Nephron (organoid): ENCODE data around the gene NFATC2.

Experiments
- H3K27ac Mint-ChIP-seq, 3 experiments: 2 replicates each; pipeline ENCODE4 v1.8.0; 2020; ENCODE audit warnings: mixed read lengths in 3 of 3, mild to moderate bottlenecking in 2 of 3, moderate library complexity in 1 of 3
- H3K27me3 Mint-ChIP-seq: 2 replicates; pipeline ENCODE4 v1.8.0; 2021; ENCODE audit warnings: low read depth, mild to moderate bottlenecking, moderate library complexity, mixed read lengths
- H3K36me3 Mint-ChIP-seq: 2 replicates; pipeline ENCODE4 v1.8.0; 2020; ENCODE audit warnings: low read depth, mixed read lengths
- H3K4me1 Mint-ChIP-seq: 2 replicates; pipeline ENCODE4 v1.8.0; 2020; ENCODE audit warnings: mixed read lengths
- H3K4me3 Mint-ChIP-seq, 3 experiments: 2 replicates each; pipeline ENCODE4 v1.8.0; 2020; ENCODE audit warnings: mild to moderate bottlenecking in 3 of 3, mixed read lengths in 3 of 3, moderate library complexity in 2 of 3
- H3K9me3 Mint-ChIP-seq: 2 replicates; pipeline ENCODE4 v1.8.0; 2020; ENCODE audit warnings: mixed read lengths
- CTCF ChIP-seq, 3 experiments: fragments of 200-600 bp; sonication (generic); IDR thresholded peaks; one replicate each; pipeline ENCODE4 v1.5.0; 2021; ENCODE audit warnings: antibody characterized with exemption in 3 of 3; ENCODE audit not compliant: unreplicated experiment in 3 of 3

NFATC2 gene

GRCh38 chr20:51424270-51425117 lies 118.0 kb downstream of the NFATC2 start:
- Mint-ChIP-seq H3K27ac (no peak overlapping the region), H3K36me3 (no peaks in the 10 kb centered on the region), H3K9me3 (no peaks in the 10 kb centered on the region), H3K4me3 (no peak overlapping the region), H3K4me1 (peaks cover 36% of the 10 kb centered on the region), H3K27me3 (peaks cover 38% of the 10 kb centered on the region)
- TF ChIP-seq CTCF (IDR thresholded peaks at IDR 0.05; ENCODE audit: unreplicated experiment in 3 of 3) = no peak

- Mint-ChIP-seq H3K9me3 (no peaks in the 10 kb centered on the region), H3K27me3 (peaks cover 36% of the 10 kb centered on the region), H3K4me3 (no peak overlapping the region), H3K36me3 (no peaks in the 10 kb centered on the region), H3K27ac (no peak overlapping the region), H3K4me1 (peaks cover 31% of the 10 kb centered on the region)
- no peak for TF ChIP-seq CTCF (IDR thresholded peaks at IDR 0.05; ENCODE audit: unreplicated experiment in 3 of 3)
Observed at GRCh38 chr20:51423810-51424209, 118.7 kb downstream of the NFATC2 start.

- Mint-ChIP-seq H3K27ac (no peak overlapping the region), H3K4me3 (no peak overlapping the region), H3K9me3 (no peaks in the 10 kb centered on the region), H3K36me3 (no peaks in the 10 kb centered on the region), H3K4me1 (peaks cover 26% of the 10 kb centered on the region), H3K27me3 (peaks cover 31% of the 10 kb centered on the region)
- TF ChIP-seq CTCF (IDR thresholded peaks at IDR 0.05; ENCODE audit: unreplicated experiment in 3 of 3) = no peak
Observed at GRCh38 chr20:51423290-51423667, 119.2 kb downstream of the NFATC2 start.

- H3K4me1 Mint-ChIP-seq = peaks cover 20% of the 10 kb centered on the region
- H3K4me3 Mint-ChIP-seq = no peak overlapping the region
- peaks cover 29% of the 10 kb centered on the region for H3K27me3 Mint-ChIP-seq
- no peaks in the 10 kb centered on the region for H3K36me3 Mint-ChIP-seq
- no peak overlapping the region for H3K27ac Mint-ChIP-seq
- no peak for TF ChIP-seq CTCF (IDR thresholded peaks at IDR 0.05; ENCODE audit: unreplicated experiment in 3 of 3)
- H3K9me3 Mint-ChIP-seq = no peaks in the 10 kb centered on the region
Observed at GRCh38 chr20:51422514-51423289, 119.8 kb downstream of the NFATC2 start.

GRCh38 chr20:51420805-51421204 lies 121.7 kb downstream of the NFATC2 start:
- TF ChIP-seq CTCF (IDR thresholded peaks at IDR 0.05; ENCODE audit: unreplicated experiment in 3 of 3) = no peak
- peaks cover 26% of the 10 kb centered on the region for H3K27me3 Mint-ChIP-seq

More at GRCh38 chr20:51420805-51421204, 121.7 kb downstream of the NFATC2 start:
- no peak overlapping the region for H3K27ac Mint-ChIP-seq
- no peaks in the 10 kb centered on the region for H3K9me3 Mint-ChIP-seq
- no peaks in the 10 kb centered on the region for H3K36me3 Mint-ChIP-seq
- H3K4me1 Mint-ChIP-seq = peaks cover 14% of the 10 kb centered on the region
- no peak overlapping the region for H3K4me3 Mint-ChIP-seq
